Mononuclear cell (primary cell): ENCODE results near the gene ADGRB3. TPM values are rescaled to one million over a fixed set of nuclear protein-coding genes. Genes with fewer than 3 reads are reported as not detected.
"Not testable (repeated sequence)": the region's sequence is repeated elsewhere in the genome, so short reads cannot be mapped to it uniquely, and the experiment has no call there.

Experiments used
- H3K27me3 ChIP-seq: 2 replicates; pipeline ENCODE4 v1.6.0; 2011; ENCODE audit warnings: low read length, control low read depth; ENCODE audit not compliant: insufficient read depth
- H3K4me1 ChIP-seq: 2 replicates; pipeline ENCODE4 v1.5.1; 2011; ENCODE audit warnings: mild to moderate bottlenecking, low read length, control low read depth; ENCODE audit not compliant: insufficient read depth
- H3K4me3 ChIP-seq: 2 replicates; pipeline ENCODE4 v1.5.1; 2011; ENCODE audit warnings: mild to moderate bottlenecking, low read length, moderate library complexity
- H3K9me3 ChIP-seq: 2 replicates; pipeline ENCODE4 v1.5.1; 2011; ENCODE audit warnings: low read depth, mild to moderate bottlenecking, control low read depth, low read length
- total RNA-seq: library from RNA; depleted of rRNA; stranded (reverse); fragments of >200 nt; gene quantifications from one replicate; pipeline ENCODE4 v1.2.3, GENCODE V29; 2012

The ADGRB3 gene
- total RNA-seq, 1 donor, result 0.10 TPM

GRCh38 chr6:68852791-68853190 lies 217.7 kb downstream of the ADGRB3 start:
- Histone ChIP-seq H3K27me3 (no peaks in the 10 kb centered on the region), H3K9me3 (no peaks in the 10 kb centered on the region), H3K4me1 (no peaks in the 10 kb centered on the region), H3K4me3 (no peak overlapping the region)

DNA sequence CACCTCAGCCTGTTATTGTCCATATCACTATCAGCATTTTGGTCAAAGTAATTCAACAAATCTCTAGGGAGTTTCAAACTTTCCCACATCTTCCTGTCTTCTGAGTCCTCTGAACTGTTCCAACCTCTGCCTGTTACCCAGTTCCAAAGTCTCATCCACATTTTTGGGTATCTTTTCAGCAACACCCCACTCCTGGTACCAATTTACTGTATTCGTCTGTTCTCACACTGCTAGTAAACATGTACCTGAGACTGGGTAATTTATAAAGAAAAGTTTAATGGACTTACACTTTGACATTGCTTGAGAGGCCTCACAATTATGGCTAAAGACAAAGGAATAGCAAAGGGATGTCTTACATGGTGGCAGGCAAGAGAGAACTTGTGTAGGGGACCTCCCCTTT lies 224.2 kb downstream of the ADGRB3 start:
- peaks cover 13% of the 10 kb centered on the region for H3K9me3 ChIP-seq

GRCh38 chr6:68868646-68869045 lies 233.6 kb downstream of the ADGRB3 start:
- Histone ChIP-seq H3K27me3 (no peaks in the 10 kb centered on the region), H3K9me3 (no peaks in the 10 kb centered on the region), H3K4me1 (no peaks in the 10 kb centered on the region), H3K4me3 (no peak overlapping the region)

More for the DNA sequence above, 224.2 kb downstream of the ADGRB3 start:
- Histone ChIP-seq H3K27me3 (no peaks in the 10 kb centered on the region), H3K4me3 (no peak overlapping the region), H3K4me1 (no peaks in the 10 kb centered on the region)

GRCh38 chr6:68873236-68873635 lies 238.2 kb downstream of the ADGRB3 start:
- no peak overlapping the region for H3K4me3 ChIP-seq
- no peaks in the 10 kb centered on the region for H3K4me1 ChIP-seq
- H3K9me3 ChIP-seq, result no peaks in the 10 kb centered on the region
- no peaks in the 10 kb centered on the region for H3K27me3 ChIP-seq

DNA sequence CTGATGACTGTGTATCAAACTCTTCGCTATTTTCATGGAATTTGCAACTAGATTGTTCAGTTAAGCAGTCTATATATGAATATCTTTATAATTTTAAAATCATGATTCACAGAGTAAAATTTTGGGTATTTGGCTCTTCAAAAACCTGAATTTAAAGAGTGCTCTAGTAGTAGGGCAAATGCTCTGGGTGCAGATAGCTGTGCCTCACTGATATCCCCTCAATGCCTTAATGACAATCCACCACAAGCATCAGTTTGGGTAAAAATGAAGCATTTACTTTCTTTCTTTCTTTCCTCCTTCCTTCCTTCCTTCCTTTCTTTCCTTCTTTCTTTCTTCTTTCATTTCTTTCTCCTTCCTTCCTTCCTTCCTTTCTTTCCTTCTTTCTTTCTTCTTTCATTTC lies 239.7 kb downstream of the ADGRB3 start:
- Histone ChIP-seq H3K9me3 (no peaks in the 10 kb centered on the region), H3K4me3 (no peak overlapping the region), H3K27me3 (no peaks in the 10 kb centered on the region), H3K4me1 (no peaks in the 10 kb centered on the region)

DNA sequence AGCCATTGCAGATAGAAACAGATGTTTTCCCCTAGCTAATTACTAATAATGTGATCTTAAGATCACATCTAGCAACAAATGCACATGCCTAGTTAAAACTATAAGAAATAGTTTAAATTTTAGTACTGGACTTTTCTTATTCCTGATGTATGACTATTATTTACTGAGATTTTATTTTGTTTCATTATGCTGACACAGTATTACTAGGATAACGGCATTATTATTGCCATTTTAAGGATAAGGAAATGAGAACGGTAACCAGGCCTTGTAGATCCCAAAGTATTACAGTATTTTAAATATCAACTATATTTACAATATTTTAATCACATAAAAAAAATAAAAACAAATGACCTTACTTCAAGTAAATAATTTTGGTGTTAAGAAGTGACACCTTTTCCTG lies 240.3 kb downstream of the ADGRB3 start:
- Histone ChIP-seq H3K4me3 (no peak overlapping the region), H3K27me3 (no peaks in the 10 kb centered on the region), H3K4me1 (no peaks in the 10 kb centered on the region), H3K9me3 (no peaks in the 10 kb centered on the region)

DNA sequence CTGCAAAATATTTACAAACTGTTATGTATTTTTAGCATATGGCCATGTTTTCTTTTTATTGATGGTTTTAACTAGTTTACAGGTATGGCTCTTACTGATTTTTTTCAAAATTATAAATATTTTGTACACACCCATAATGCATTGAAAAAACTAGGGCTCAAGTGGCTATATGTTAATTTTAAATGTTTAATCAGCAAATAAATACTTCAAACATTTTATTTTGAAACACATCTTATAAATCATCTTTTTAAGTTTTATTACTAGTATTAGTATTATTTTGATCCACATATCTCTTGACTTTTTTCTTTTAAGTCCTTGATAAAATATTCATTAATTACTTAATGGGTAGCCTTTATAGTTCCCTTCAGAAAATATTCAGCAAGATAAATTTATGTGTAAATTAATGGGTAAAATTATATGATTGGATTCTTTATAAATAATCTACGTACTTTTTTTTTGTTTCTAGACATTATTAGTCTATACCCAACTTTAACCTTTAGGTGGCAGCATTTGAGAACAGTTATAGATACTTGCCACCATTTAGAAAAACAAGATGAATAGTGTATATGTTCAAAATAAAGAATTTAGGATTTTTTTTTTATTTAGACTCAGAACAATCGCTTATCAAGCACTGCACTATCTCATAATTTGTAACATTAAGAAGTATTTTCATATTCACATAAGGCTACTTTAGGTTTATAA lies 241.9 kb downstream of the ADGRB3 start:
- no peaks in the 10 kb centered on the region for H3K4me1 ChIP-seq
- no peaks in the 10 kb centered on the region for H3K27me3 ChIP-seq
- H3K9me3 ChIP-seq, result no peaks in the 10 kb centered on the region
- H3K4me3 ChIP-seq, result no peak overlapping the region

- Histone ChIP-seq H3K9me3 (no peaks in the 10 kb centered on the region), H3K4me3 (no peak overlapping the region), H3K4me1 (no peaks in the 10 kb centered on the region), H3K27me3 (no peaks in the 10 kb centered on the region)
These were observed 245.2 kb downstream of the ADGRB3 start for GRCh38 chr6:68880050-68880813.

- H3K4me3 ChIP-seq, H3K27me3 ChIP-seq, H3K4me1 ChIP-seq, H3K9me3 ChIP-seq: not testable (repeated sequence)
These were observed 248.2 kb downstream of the ADGRB3 start for GRCh38 chr6:68883325-68883724.

DNA sequence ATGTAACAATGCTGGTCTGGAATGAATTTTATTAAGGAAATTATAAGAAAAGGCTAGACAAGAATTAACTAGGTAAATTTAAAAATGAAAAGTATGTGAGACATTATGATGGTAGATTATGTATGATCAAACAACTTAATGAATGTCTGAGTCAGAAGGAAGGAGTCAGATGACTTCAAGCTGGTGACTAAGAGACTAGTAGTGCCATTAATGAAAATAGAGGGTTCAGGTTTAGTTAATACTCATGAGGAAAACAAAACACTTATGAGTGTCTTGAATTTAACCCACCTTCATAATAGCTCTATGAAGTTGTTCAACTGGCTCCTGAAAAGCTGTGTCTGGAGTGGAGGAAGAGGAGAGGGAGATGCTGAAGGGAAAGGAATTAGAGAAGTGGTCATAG lies 256.3 kb downstream of the ADGRB3 start:
- no peak overlapping the region for H3K4me3 ChIP-seq
- no peaks in the 10 kb centered on the region for H3K4me1 ChIP-seq
- no peaks in the 10 kb centered on the region for H3K27me3 ChIP-seq
- no peaks in the 10 kb centered on the region for H3K9me3 ChIP-seq

GRCh38 chr6:68892452-68892851 lies 257.4 kb downstream of the ADGRB3 start:
- Histone ChIP-seq H3K4me1 (no peaks in the 10 kb centered on the region), H3K4me3 (no peak overlapping the region), H3K27me3 (no peaks in the 10 kb centered on the region), H3K9me3 (no peaks in the 10 kb centered on the region)

DNA sequence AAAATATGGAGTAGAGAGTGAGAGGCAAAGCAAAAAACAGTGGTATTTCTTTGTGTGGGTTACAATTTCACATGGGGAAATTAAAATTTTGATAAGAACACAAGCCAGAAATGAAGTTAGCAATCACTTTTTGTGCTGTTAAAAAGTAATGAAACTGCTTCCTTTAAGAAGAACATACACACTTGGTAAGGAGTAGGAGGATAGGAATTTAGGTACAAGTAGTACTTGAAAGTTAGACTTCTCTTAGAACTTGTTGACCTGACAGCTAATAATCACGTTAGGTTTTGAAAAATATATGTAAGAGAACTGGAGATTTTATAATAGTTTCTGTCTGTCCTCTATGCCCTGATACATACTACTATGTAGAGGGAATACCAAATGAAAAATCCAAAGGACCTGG lies 260.8 kb downstream of the ADGRB3 start:
- H3K4me1 ChIP-seq, result no peaks in the 10 kb centered on the region
- H3K27me3 ChIP-seq, result no peaks in the 10 kb centered on the region
- H3K9me3 ChIP-seq, result no peaks in the 10 kb centered on the region
- H3K4me3 ChIP-seq, result no peak overlapping the region

- Histone ChIP-seq H3K9me3 (no peaks in the 10 kb centered on the region), H3K4me1 (no peaks in the 10 kb centered on the region), H3K27me3 (no peaks in the 10 kb centered on the region), H3K4me3 (no peak overlapping the region)
These were observed 266.0 kb downstream of the ADGRB3 start for GRCh38 chr6:68901044-68901443.

GRCh38 chr6:68911334-68911733 lies 276.3 kb downstream of the ADGRB3 start:
- Histone ChIP-seq H3K27me3 (no peaks in the 10 kb centered on the region), H3K4me1 (no peaks in the 10 kb centered on the region), H3K4me3 (no peak overlapping the region), H3K9me3 (no peaks in the 10 kb centered on the region)

GRCh38 chr6:68911811-68912210 lies 276.7 kb downstream of the ADGRB3 start:
- H3K4me3 ChIP-seq, result no peak overlapping the region
- no peaks in the 10 kb centered on the region for H3K4me1 ChIP-seq
- H3K9me3 ChIP-seq, result no peaks in the 10 kb centered on the region
- no peaks in the 10 kb centered on the region for H3K27me3 ChIP-seq

- not testable (repeated sequence) for H3K27me3 ChIP-seq, H3K4me3 ChIP-seq, H3K9me3 ChIP-seq, H3K4me1 ChIP-seq
These were observed 277.7 kb downstream of the ADGRB3 start for GRCh38 chr6:68912805-68913204.
